Stimulated activated CD4-positive, alpha-beta T cell treated with anti-CD3 and anti-CD28 coated beads, Interleukin-4, amount 100 ng/mL, for 1 hour (primary cell): ENCODE results near the gene UQCC2.

Experiments used
- DNase-seq: peaks from one replicate; pipeline ENCODE4 v3.0.0-alpha.2; 2020

The UQCC2 gene

DNA sequence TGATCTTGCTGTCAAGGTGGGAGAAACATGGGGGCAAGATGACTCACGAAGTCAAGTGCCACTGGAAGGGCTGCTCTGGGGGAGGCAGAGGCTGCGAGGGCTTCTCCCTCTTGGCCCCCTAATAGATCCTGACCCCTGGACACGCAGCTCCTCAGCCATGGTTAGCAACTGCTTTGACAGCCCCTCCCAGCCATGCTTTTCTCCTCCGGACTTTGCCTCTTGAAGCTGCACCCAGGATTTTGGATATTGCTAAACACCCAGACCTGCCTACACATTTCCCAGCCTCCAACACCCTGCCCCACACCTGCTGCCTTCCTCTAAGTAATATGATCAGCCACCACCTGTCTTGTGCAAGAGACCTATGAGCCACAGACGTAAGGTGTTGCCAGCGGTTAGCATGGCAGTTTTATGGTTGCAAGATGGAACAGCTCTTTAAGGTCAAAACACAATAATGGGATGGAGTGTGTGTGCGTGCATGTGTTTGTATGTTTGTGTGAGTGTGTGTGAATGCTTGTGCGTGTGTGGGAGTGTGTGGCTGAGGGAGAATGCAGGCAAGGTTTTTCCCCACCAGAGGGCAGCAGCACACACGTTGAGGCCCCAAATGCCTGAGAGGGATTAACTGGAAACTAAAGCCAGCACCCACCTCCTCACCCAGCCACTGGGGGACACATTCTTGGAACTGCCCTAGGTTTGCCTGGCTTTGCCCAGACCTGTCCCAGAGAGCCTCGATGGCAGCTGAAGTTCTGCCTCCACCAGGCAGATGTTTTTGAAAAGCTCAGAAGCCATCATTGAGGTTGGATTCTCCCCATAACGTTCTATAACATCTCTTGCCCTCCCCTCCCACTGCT lies 32.7 kb upstream of the UQCC2 start:
- DNase-seq, result peak; percentile 71

DNA sequence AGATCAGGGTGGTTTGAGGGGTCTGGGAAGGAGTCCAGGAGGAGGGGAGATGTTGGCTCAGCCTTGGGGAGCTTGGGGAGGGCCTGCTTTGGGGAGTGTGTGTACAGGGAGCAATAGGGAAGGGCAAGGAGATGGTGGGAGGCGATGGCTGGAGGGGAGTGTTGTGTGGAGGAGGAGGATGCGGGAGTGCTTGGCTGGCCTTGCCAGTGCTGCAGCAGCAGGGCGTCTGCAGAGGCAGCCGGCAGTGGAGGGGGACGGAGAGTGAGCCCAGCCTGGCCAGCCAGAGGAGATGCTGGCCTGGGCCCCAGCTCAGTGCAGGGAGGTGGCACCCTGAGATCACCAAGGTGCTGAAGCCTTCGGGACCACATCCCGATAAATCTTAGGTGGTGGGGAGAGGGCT lies 31.3 kb upstream of the UQCC2 start:
- no peak for DNase-seq

DNA sequence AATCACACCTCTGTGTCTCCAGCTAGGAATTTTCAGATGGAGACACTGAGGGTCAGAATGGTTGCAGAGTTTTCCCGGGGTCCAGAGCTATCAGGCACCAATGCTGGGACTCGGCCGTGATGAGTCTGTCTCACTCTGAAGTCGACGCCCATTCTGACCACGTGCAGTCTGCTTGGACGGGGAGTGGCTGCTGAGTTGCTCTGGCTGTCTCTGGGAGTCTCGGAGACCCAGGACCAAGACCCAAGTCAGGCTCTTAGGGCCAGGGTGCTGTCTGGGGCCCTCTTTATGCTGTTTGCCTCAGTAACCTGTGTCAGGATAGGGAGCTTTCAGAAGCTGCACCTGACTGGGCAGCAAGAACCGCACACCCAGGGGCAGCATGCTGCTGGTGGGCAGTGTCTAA lies 30.6 kb upstream of the UQCC2 start:
- no peak for DNase-seq

DNA sequence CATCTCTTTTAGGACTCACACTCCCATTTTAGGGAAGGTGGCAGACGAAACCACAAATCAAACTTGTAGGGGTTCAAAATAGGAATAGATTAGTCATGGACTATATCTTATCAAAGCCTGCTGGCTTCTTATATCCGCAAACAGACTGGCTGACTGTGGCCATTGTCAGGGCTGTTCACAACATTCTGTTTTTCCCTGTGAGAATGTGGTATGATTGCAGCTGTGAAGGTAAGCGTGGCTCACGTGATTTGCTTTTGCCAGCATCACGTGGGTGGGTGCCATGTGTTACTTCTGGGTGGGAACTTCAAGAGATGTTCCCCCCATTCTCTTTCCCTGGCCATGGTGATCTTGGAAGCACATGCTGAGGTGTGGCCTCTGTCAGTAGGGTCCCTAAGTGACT lies 29.3 kb upstream of the UQCC2 start:
- DNase-seq, result no peak

DNA sequence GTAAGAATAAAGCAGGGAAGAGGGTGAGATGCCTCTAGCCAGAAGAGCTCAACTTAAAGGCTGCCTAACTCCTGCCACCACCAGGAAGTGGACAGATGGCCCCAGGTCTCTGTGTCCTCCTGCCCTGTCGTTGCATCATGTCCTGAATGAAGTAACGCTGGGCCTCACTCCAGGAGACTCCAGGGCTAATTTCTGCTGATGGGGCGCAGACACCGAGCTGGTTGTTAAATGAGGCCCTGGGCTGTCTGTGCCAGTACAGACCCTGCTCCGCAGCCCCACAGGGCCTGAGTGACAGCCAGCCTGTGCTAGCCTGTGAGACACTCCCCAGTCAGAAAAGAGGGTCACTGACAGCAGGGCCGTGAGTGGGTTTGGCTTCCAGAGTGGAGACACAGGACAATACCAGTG lies 28.7 kb upstream of the UQCC2 start:
- no peak for DNase-seq

DNA sequence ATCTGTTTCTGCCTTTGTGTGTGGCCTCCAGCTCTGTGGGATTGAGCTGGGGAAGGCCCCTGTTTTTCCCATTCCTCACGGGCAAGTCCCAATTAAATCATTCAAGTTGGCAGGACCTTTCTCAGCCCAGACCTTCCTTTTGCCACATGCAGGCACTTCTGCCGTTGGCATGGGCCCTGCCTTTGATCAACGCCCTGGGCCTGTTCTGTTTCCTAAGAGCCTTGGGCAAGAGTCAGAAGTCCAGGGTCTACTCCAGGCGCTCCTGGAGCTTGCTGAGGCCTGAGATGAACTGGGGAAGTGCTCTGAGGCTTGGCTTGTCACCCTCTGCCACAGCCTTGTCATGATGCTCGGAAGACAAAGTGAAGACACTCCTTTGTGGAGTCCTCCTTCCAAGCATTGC lies 28.1 kb upstream of the UQCC2 start:
- DNase-seq, result no peak

DNA sequence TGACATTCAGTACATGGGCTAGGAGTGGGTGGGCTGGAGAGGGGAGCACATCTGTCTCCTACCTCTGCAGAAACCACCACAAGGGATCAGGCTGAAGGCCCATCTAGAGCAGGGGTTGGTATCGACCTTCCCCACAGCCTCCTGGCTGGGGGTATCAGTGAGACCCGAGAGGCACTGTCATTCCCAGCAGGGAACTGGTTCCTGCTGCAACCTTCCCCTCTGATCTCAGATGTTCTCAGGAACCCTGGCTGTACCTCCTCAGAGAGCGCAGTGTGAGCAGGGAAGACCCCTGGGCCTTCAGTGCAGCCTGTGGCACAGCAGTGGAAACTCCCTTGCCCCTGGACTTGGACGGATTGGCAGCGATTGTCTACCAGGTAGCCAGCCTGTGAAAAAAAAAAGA lies 27.4 kb upstream of the UQCC2 start:
- DNase-seq, result no peak

DNA sequence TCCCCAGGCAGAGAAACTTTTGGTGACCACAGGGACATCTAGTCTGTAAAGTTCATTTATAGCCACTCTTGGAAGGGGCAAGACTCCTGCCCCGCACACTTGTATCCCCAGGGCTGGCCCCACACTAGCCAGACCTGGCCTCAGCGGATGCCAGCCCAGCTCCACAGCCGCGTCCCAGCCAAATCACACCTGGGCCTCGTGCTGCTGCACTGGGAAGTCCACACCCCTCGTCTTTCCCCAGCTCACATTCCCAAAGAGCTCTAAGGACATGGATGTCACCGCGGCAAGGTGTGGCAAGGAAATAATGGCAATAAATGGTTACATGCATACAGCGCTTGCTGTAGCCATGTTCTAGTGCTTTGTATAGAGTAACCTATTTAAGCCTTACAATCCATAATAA lies 26.7 kb upstream of the UQCC2 start:
- DNase-seq, result no peak

DNA sequence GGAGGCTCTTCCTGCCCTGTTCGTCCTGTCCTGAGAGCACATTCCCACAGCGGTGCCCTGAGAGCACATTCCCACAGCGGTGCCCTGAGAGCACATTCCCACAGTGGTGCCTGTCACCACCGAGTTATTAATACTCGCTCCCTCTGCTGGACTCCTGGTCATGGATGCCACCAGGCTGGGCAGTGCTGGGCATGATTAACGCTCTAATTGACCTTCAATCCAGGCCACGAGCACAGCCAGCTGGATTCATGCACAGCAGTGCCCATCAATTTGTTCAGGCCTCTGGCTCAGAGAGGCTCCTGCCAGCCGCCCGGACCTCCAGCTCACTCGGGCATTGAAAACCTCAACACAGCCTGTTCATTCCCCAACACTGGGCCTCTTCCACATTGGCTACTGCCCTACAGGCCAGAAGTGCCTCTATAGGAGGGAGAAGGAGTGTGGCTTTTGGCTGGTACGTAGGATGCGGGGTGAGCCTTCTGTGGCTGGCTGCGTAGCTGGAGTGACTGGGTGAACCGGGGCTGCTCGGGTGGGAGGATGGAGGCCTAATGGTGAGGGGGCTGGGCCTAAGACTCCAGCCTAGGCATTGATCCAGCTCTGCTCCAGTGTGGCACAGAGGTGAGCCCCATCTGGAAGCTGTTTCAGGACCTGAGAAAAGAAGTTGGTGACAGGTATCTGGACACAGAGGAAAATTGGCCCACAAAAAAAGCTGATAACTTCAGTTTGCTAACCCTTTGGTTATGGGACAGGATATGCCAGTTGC lies 25.9 kb upstream of the UQCC2 start:
- no peak for DNase-seq

DNA sequence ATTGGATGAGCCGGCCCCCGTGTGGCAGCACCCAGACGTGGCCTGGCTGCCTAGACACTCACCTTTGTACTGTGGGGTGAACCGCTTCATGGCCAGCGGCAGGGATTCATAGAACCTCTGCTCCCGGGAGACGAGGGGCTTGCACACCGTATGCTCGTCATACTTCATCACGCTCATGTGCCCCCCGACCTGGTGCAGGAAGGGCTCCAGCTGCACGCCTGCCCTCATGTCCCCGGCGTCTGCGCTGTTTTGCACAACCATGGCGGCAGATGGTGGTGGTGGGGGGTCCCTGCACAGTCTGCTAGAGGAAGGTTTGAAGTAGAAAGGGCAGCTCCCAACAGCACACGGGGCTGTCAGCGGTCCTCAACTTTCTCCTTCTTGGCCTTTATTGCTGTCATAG lies 23.7 kb upstream of the UQCC2 start:
- DNase-seq, result no peak

DNA sequence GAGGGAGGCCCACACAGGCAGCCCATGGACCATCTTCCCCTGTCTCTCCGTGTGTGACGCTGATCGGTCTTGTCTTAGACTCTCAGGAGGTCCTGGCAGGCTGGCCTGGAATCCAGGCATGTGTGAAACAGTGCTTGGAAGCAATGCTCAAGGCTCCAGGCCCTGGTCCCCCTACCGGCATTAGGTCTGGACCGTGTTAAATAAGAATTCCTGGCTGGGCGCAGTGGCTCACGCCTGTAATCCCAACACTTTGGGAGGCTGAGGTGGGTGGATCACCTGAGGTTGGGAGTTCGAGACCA lies 22.2 kb upstream of the UQCC2 start:
- DNase-seq, result no peak

DNA sequence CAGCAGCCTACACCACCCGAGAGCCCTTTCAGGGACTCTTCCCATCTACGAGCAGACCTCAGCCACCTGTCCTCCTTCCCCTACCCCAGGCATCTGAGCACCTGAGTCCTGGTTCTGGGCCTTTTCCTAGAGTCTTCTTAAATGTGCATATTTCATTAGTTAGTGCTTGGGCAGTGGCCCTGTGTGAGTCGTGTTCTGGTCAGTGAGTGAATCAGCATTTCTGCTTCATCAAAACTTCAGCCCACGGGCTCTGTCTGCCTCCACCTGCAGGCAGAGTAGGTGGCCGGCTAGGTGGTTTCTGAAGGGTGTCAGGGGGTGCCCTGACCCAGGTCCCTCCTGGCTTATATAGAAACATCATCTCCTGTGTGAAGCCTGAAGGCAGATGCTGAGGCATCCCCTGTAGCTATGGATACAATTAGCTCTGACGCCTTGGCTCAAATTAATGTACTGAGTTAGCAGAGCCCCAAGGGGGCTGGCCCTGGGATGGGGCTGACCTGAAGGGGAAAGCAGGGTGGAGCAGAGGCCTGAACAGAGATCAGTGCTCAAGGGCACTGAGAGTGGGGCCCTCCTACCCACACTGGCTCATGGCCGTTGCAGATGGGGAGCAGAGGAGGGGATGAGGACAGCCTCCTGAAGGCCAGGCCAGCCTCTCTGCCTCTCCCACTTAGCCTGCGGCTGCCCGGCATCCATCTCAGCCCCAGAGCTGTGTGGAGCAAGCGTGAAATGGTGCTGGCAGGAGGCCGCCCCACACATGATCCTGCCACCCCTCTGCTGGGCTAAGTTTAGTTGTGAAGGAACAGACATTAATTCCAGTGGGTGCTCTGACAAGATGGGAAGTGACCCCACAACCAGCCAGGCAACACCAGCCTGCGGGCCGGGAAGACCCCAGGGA lies 21.6 kb upstream of the UQCC2 start:
- DNase-seq, result no peak

DNA sequence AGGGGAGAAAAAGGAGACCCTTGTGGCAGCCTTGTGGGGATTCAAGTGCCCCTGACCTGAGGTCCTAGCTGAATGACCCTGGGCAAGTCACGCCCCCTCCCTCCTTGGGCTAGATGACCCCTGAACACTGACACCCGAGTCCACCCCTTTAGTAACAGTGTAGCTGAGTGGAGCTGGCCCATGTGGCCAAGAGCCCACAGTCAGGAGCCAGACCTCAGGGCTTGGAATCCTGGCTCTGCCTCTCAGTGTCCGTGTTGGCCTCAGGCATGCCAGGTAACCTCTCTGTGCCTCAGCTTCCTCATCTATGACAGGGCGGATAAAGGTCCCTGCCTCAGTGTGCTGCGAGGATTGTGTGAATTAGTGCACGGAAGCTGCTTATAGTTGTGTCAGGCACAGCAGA lies 20.9 kb upstream of the UQCC2 start:
- DNase-seq, result no peak

DNA sequence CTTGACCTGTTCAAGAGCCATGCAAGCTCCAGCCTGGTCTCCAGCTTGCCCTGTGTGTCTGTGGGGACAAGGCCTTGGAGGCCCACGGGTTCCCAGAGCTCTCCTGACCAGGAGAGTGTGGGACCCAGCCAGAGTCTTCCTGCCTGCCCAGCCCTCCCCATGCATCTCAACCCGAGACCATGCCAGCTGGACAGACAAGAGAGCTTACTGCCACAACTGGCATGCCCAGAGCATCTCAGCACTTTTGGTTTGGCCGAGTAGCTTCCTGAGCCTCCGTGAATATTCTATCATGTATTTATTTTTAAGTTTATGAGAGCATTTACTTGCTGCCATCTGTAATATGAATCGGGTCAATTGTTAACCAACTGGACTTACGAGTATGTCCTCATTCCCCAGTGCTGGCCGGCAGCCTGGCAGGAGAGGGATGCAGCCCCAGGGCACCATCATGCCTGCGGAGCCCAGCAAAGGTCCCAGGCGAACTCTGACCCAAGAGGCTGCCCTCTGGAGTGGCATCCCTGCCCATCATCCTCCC lies 20.3 kb upstream of the UQCC2 start:
- DNase-seq, result no peak

DNA sequence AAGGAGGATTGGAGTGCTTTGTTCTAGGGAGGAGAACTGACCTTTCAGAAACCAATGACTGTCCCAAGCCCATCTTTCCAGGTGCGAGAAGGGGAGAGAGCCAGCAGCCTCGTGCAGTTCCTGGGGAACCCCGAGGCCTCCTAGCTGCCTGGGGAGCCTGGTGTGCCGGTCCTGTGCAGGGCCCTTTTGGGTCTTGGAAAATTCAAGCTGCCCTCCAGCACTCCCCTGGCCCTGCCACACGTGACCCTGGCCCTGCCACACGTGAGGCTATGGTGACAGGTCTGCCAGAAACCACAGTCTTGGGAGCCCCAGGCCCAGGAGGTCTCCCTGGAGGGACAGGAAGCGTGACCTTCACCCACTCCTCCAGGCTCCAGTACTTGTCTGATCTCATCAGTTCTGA lies 19.5 kb upstream of the UQCC2 start:
- no peak for DNase-seq

DNA sequence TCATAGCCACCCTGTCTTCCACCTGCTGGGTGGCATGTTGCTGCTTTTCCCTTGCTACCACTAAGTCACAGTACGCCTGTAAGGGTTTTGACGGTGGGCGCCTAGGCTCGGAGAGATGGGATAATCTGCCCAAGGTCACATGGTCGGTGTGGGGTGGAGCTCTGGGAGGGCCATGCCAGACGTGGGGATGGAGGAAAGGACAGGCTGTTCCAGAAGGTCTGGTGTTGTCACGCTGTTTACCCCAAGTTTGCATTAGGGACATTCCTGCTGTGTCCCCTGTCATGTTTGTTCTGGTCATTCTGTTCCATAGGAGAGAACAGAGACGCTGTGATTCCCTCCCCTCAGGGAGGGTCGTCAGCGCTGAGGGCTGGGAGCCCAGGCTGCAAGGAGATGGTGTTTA lies 19.1 kb upstream of the UQCC2 start:
- no peak for DNase-seq

DNA sequence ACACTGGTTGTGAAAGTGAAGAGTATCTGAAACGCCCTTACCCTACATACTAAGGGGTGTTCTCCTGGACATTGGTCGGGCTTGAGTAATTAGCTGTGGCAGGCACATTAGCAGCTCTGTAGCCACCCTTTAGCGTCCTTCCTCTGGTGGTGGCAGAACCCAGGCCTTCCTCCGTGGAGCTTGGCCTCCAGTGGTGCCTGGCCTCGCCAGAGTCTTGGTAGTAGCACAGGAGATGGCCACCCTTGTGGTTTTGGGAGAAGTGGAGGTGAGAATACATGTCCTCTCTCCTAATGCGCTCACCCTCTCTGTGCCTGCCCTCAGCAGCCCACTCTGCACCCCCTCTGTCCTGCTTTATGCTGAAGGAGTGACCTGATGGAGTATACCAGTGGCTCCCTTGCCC lies 17.6 kb upstream of the UQCC2 start:
- no peak for DNase-seq

DNA sequence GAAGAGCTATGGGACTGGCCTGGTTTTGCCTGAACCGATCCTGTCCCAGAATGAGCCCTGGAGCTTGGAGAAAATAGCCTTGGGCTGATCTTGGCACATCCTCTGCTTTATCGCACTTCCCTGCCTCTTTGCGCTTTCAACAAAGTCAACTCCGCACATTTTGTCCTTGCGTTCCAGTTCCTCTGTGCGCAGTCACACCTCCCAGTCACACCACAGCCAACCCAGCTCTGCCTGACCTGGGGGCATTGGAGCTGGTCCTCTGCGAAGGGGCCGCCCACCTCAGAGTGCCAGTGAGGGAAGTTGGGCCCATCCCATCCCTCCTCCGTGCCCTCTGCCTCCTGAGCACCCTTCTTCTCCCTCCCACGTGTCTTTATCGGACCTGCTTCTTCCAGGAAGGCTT lies 16.9 kb upstream of the UQCC2 start:
- DNase-seq, result no peak

DNA sequence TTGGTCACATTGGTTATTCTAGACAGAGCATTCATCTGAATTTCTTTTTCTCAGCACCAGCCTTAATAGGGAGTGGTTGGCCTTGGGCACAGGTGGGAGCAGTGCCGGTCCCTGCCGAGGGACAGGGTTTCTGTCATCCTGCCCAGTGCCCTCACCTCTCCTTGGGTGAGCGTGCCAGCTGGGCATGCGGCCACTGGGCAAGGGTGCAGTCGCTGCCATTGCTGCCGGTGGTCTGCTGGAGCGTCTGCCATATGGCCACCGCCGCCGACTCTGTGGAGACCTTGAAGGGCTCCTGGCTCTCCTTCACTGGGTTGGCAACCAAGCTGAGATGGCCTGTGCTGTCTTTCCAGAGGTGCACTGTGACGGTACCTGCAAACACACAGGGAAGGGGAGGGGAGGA lies 16.4 kb upstream of the UQCC2 start:
- no peak for DNase-seq

DNA sequence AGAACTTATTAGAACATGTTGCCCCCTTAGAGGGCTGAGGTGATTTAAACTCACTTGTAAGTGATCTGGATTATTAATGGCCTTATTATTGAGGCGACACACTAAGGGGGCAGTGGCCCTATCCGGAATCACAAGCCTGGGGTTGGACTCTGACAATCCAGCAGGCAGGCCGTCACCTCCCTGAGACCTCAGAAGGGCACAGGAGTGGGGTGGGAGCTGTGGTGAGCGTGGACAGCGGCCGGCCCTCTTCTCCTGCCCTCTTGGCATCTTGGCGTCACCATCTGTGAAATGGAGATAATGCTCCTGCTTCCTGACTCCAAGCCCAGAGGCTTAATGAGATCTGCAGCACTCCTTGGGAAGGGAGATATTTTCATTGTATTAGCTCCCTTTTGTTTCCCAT lies 15.6 kb upstream of the UQCC2 start:
- no peak for DNase-seq

DNA sequence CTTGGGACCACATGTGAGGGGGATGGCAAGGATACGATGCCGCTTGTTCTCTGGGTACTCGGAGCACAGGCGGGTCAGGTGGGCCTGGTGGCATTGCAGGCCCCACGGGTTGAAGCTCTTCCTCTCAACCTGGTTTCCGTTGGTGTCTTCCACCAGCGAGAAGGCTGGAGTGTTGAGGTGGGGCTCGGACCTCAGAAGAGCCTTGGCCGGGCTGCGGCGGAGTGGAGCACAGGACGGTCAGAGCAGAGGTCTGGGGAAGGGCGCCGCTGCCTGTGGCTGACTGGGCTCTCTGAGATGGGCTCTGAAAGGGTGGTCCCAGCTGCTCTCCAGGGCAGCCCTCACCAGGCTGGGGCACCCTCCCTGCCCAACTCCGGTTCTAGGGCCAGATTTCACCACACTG lies 15.2 kb upstream of the UQCC2 start:
- no peak for DNase-seq

DNA sequence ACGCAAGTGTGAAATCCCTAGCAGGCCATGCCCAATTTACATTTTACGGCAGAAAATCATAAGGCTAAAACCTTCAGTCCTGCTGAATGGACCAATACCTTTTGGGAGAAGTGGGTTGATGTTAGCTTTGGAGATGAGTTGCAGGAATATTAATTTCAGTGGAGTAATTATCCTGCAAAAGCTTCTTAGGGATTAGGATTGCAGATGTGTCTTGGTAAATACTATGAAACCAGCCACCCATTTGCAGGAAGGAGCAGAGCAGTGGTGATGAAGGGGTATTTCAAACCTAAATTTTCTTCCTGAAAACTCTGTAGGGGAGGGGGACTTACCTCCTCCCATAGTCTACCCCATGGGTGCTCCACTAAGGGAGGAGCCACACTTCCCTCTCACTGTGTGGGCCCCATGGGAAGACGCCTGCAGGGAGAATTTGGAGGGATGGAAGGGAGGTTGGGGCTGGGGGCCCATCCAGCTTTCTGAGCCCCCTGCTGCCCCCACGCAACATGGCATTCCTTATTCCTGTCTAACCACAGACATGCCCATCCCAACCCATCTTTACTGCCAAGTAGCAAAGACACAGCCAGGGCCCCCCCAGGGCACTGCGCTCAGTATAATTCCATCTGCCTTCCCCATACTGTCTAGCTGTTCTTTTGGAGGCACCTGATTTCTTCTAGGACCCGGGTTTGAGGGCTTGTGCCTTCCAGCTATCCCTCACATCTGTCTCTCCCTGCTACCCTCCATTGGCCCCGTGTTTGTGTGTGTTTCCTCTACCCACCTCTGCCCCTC lies 14.6 kb upstream of the UQCC2 start:
- DNase-seq, result no peak

DNA sequence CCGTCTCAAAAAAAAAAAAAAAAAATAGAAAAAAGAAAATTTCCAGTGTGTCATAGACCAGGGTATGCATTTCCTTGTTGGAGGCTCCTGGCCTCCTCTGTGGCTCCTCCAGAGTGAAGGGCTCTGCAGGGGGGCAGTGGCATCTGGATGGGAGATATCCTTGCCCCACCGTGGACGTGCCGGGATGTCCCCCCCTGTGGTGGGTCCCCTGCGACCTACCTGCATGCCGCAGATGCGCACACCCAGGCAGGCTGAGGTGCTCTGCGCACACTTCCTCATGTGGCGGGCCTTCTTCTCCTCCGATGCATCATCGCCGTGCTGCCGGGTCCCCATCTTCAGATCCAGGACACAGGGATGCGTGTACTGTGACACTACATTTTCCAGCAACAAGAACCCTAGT lies 13.7 kb upstream of the UQCC2 start:
- no peak for DNase-seq
